Subcutaneous adipose tissue (tissue), 4 donors: ENCODE measurements around the gene CCR9. TPM values are rescaled to one million over a fixed set of nuclear protein-coding genes. Genes with fewer than 3 reads are reported as not detected.

ENCODE experiments used
- CTCF ChIP-seq: fragments of 450-650 bp; IDR thresholded peaks from one replicate; pipeline ENCODE4 v1.5.1; 2016; ENCODE audit warnings: low read depth, mild to moderate bottlenecking, control low read depth, antibody characterized with exemption, moderate library complexity
- total RNA-seq, 4 donors: library from RNA; depleted of rRNA; stranded (reverse); fragments of >200 nt; gene quantifications; one replicate each; pipeline ENCODE4 v1.1.0, GENCODE V29; 2016

CCR9 gene
- total RNA-seq, 4 donors from 2014 or later, result not detected

GRCh38 chr3:45887759-45888511 is 1.6 kb downstream of the CCR9 start:
- no peak for TF ChIP-seq CTCF

- TF ChIP-seq CTCF, result no peak
These were observed 3.0 kb downstream of the CCR9 start for GRCh38 chr3:45889337-45889736.

- TF ChIP-seq CTCF, result no peak
These were observed 4.1 kb downstream of the CCR9 start for GRCh38 chr3:45890405-45890804.

DNA sequence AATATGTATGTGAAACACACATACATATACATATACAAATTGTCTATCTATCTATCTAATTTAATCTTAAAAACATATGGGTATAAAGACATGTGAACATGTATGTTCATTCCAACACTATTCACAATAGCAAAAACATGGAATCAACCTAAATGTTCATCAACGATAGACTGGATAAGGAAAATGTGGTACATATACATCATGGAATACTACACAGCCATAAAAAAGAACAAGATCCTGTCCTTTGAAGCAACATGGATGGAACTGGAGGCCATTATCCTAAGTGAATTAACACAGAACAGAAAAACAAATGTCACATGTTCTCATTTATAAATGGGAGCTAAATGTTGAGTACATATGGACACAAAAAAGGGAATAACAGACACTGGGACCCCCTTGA is 5.8 kb downstream of the CCR9 start:
- no peak for TF ChIP-seq CTCF

DNA sequence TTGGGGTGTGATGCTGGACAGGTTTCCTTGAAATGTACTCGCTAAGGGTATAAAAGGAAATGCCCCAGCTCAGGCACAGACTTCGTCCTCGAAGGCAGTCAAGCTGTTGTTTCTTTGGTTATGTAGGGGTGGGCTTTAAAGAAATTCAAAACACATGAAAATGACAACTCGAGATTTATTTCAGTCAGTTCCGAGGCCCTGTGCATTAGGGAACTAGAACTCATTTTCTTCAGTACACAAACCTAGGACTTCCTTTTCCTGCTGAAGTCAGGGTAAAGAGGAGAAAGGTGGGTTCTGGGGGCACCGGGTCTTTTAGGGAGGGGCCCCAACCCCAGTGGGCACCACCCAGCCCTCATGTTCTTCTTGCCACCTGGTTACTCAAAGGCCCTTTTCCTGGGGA is 7.7 kb downstream of the CCR9 start:
- no peak for TF ChIP-seq CTCF

- TF ChIP-seq CTCF, result no peak
These were observed 9.5 kb downstream of the CCR9 start for GRCh38 chr3:45895686-45896468.

- TF ChIP-seq CTCF, result no peak
These were observed 10.6 kb downstream of the CCR9 start for GRCh38 chr3:45896956-45897355.
